Occipital lobe (tissue), 3 donors: ENCODE data around the gene PPP1CA. TPM values are rescaled to one million over a fixed set of nuclear protein-coding genes. Genes with fewer than 3 reads are reported as not detected.

Experiments
- DNase-seq: peaks from one replicate; lab custom pipeline; 2025; lab: John Stamatoyannopoulos, UW
- small RNA-seq: library from RNA; depleted of rRNA; stranded (forward); fragments of <200 nt; gene quantifications from one replicate; pipeline ENCODE3, GENCODE V24; 2014
- total RNA-seq: library from RNA; depleted of rRNA; stranded (reverse); fragments of >200 nt; gene quantifications from one replicate; pipeline ENCODE4 v1.2.3, GENCODE V29; 2014

PPP1CA gene
- total RNA-seq, 1 donor from 2014 or later = 53.5 TPM

DNA sequence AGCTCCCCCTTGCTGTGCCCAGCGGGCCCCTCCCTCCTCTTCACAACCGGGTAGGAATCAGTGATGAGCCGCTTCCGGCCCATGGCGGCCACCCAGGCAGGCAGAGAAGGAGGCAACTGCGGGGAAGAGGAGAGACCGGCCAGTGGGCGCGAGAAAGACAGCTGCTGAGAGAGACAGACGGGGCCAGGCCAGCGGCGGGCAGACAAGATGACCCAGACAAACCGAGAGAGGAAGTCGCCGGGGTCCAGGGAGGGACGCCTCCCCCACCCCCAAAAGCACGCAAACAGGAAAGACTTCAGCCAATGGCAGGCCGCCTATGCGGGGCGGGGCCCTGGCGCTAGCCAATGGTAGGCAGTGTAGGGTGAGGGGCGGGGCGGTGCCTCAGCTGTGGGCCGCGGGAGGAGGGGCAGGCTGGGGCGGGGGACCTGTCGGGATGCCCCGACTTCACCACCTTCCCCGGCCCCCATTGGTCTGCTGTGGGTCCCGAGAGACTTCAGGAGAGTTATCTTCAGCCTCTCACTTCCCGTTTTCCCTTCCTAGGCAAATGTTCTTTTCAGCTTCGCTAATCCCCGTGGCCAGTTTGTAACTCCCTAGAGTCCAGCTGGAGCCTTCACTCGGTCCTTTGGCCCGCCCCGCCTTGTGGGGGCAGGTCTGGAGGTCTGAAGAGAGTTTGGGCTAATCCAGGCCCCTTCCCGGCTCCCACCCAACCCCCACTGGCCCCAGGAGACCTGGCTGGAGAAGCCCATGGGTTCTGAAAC, 48.2 kb downstream of the PPP1CA start, which contains the start of gene POLD4:
TSS of gene POLD4 (minus strand) at position 230 of the 758 bp plus-strand sequence. CDS start at position 83, 147 bp downstream.
- DNase-seq = peak; percentile 97

DNA sequence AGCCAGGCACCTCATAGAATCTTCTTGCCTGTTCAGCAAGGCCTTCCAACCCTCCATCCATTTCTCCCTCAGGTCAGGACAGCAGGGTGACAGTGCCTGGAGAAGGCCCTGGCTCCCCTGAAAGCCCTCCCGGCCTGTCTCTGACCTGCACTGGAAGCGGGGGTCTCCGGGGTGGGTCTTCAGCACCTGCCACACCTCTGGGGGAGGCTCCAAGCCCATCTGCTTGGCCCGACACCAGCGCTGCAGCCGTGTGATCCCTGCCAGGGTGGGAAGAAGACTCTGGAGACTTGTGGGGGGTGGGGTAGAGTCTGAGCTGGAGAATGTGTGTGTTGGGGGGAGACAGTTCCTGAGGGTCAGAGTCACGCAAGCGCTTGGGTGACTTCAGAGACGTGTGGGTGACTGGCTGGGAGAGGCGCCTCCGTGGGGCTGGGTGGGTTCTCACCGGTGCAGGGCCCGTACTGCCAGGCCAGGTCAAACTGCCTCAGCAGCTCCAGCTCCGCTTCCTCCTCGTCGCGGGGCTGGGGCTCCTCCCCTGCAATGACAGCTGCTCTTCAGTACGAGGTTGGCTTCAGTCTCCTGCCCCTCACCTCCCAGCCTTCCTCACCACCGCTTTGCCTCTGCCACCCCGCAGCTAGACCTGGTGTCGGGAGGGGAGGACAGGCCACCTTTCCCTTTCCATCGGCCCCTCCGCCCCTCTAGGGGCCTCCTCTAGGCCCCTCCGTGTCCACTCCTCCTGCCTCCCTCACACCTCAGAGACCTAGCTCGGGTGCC, 48.9 kb downstream of the PPP1CA start:
- DNase-seq = no peak

DNA sequence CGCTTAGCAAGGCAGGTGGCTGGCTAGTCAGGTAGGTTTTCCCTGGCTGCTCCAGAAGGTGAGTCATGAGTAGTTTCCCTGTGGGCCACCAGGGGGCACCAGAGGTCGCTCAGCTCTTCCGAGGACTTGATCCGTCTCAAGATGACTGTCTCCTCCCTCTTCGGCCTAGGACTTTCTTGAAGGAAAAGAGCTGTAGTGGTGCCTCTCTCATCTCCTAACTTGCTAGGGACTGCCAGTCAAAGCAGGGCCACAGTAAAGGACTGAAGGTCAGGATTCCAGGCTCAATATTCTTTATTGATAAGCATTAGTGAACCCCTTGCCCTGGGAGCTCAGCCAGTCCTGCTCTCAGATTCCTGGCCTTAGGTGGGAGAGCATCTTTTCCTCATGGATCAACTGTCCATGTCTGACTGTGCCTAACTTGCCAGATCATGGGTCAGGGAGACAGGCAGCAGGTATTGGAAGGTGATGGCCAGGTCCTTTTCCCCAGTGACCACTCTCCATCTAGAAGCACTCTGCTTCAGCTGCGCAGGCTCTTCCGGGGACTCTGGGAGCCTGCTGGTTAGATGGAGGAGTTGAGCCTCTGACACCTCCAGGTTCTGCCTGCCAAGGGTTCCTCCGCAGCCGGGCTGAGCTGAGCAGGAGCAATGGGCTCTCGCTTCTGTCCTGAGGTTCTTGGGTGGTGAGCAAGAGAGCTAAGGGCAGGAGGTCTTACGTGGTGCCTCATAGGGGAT, 50.2 kb downstream of the PPP1CA start:
- DNase-seq = no peak

DNA sequence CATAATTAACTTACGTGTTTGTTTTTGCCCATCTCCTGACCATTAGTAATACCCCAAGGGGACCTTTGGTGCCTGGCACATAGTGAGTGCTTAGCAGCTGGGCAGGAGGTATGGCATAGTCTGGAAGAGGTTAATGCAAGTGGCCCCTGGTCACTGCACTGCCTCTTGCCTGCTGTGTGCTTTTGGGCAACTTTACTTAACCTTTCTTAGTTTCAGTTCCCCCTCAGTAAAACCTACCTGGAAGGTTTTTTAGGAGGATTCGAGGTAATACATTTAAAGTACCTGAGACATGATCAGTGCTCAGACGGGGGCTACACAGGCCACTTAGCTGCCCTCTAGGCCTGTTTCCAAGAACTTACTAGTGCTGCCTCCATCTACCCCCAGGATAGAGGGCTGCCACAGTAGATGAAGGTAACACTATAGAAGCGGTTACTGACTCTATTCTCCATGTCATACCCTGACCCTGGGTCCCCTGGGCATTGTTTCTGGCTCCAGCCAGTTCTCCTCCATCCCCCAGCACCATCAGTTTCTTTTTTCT, 51.7 kb downstream of the PPP1CA start:
- DNase-seq = no peak

DNA sequence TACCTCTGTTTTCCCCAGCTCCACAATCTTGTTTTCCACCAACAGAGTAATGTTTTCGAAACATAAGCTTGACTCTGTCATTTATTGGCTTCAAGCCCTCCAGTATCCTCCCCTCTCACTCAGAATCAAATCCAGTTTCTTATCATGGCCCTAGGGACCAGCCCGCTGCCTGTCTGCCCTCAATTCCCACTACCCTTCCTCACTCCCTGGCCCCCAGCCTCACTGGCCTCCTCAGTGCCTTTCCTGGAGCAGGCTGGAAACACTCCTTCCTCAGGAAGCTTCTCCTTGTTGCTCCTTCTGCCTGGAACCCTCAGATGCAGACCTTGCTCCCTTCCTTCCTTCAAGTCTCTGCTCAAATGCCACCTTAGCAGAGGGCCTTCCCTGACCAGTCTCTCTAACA, 52.2 kb downstream of the PPP1CA start:
- DNase-seq = no peak

DNA sequence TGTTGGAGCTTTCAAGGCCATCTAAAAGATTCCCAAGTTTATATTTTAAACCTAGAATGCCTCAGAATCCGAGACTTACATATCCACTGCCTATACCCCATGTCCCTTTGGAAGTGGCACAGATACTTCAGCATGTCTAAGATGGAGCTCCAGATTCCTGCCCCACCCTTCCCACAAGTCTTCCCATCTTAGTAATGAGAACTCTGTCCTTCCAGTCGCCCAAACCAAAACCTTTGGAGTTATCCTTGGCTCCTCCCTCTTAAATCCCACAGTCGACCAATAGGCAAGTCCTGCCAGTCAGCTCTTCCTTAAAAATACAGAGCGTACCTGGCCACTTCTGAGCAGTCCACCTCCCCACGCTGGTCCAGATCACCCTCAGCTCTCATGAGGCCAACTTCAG, 52.6 kb downstream of the PPP1CA start:
- DNase-seq = no peak

Small RNA genes within 50 kb of the gene (small RNA-seq; reads per million reads assigned to genes)
- gene RN7SKP239 = 0.12 reads per million
- gene RNU6-1238P = not detected

Other genes with a start within 250 kb of the PPP1CA start
- gene GRK2, start 135.4 kb downstream of the PPP1CA start, total RNA-seq = 44.9 TPM
- 49.4 TPM for gene ANKRD13D, start 112.6 kb downstream of the PPP1CA start, total RNA-seq
- gene SSH3, start 98.3 kb downstream of the PPP1CA start, total RNA-seq = 2.0 TPM
- 3.6 TPM for gene POLD4, start 48.3 kb downstream of the PPP1CA start, total RNA-seq
- not detected for gene CLCF1, start 28.3 kb downstream of the PPP1CA start, total RNA-seq
- gene RAD9A, start 9.9 kb downstream of the PPP1CA start, total RNA-seq = 14.0 TPM
- 0.16 TPM for gene TBC1D10C, start 2.2 kb upstream of the PPP1CA start, total RNA-seq
- 0.16 TPM for gene CARNS1, start 13.8 kb upstream of the PPP1CA start, total RNA-seq
- 13.1 TPM for gene RPS6KB2, start 26.6 kb upstream of the PPP1CA start, total RNA-seq
- gene PTPRCAP, start 35.8 kb upstream of the PPP1CA start, total RNA-seq = not detected
- 23.4 TPM for gene CORO1B, start 41.6 kb upstream of the PPP1CA start, total RNA-seq
- not detected for gene GPR152, start 50.9 kb upstream of the PPP1CA start, total RNA-seq
- gene CABP4, start 53.5 kb upstream of the PPP1CA start, total RNA-seq = not detected
- 13.1 TPM for gene TMEM134, start 67.4 kb upstream of the PPP1CA start, total RNA-seq
- 66.8 TPM for gene AIP, start 81.2 kb upstream of the PPP1CA start, total RNA-seq
- 34.0 TPM for gene PITPNM1, start 103.5 kb upstream of the PPP1CA start, total RNA-seq
- 4.7 TPM for gene CDK2AP2, start 106.3 kb upstream of the PPP1CA start, total RNA-seq
- gene CABP2, start 121.6 kb upstream of the PPP1CA start, total RNA-seq = not detected
- 200 TPM for gene GSTP1, start 182.0 kb upstream of the PPP1CA start, total RNA-seq
- gene NDUFV1, start 205.1 kb upstream of the PPP1CA start, total RNA-seq = 129 TPM
- 0.62 TPM for gene NUDT8, start 228.1 kb upstream of the PPP1CA start, total RNA-seq
- gene TBX10, start 237.9 kb upstream of the PPP1CA start, total RNA-seq = not detected
- 0.47 TPM for gene ACY3, start 248.9 kb upstream of the PPP1CA start, total RNA-seq